ENCODE measurements around the gene RC3H2. TPM values are rescaled to one million over a fixed set of nuclear protein-coding genes. Genes with fewer than 3 reads are reported as not detected.

Gene RC3H2
- 41.6 and 62.5 TPM in 2 replicates for total RNA-seq

GRCh38 chr9:122904823-122905710 lies at the start of gene RC3H2:
TSS of gene RC3H2 (minus strand) at chr9:122905359. CDS start at chr9:122897509, 7,850 bp downstream.

DNA sequence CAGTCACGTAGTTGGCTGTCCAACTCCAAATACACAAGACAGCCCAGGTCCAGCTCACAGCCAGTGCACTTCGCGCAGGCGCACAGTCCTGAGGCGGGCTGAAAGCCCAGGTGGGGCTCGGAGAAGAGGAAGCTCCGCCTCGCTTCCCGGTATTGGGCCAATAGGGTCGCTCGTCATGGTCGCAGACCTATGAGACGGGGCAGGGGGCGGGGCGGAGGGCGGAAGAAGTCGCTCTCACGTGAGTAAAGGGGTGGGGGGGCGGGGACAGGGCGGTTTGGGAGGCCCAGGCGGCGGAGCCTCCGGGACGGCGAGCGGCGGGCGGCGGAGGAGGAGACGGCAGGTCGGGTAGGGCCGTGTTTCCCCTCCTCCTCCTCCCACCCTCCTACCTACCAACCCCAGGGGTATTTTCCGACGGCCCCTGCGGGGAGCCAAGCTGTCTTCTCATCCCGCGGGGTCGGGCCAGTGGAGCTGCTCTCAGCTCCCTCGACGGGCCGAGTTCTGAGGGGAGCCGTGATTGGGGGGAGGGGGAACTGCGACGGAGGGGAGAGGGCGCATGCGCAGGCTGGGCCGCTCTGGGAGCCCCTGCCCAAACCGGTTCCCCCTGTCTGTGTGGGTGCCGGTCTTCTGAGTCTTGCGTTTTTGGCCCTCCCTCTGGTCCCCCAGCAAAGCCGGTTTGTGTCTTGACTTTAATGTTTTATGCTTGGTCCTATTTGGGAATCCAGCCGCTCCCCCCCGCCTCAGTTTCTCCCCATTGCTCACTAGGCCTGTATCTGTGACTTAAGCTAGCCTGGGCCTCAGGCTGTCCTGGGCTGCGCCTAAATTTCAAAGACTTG lies 35.8 kb upstream of the RC3H2 start, which contains the start of gene RABGAP1:
RABGAP1 (plus strand) TSS at position 272 of the 833 bp plus-strand sequence. CDS start 16,040 bp downstream, outside the sequence.

GRCh38 chr9:122931226-122932121 lies 26.3 kb upstream of the RC3H2 start, which contains the start of gene ZBTB26:
TSS of gene ZBTB26 (minus strand) at chr9:122931512. CDS start at chr9:122919934, 11,578 bp downstream.

GRCh38 chr9:122912964-122913673 lies 8.0 kb upstream of the RC3H2 start, which contains the start of gene ZBTB6:
TSS of gene ZBTB6 (minus strand) at chr9:122913323. CDS start at chr9:122912072, 1,251 bp downstream.

DNA sequence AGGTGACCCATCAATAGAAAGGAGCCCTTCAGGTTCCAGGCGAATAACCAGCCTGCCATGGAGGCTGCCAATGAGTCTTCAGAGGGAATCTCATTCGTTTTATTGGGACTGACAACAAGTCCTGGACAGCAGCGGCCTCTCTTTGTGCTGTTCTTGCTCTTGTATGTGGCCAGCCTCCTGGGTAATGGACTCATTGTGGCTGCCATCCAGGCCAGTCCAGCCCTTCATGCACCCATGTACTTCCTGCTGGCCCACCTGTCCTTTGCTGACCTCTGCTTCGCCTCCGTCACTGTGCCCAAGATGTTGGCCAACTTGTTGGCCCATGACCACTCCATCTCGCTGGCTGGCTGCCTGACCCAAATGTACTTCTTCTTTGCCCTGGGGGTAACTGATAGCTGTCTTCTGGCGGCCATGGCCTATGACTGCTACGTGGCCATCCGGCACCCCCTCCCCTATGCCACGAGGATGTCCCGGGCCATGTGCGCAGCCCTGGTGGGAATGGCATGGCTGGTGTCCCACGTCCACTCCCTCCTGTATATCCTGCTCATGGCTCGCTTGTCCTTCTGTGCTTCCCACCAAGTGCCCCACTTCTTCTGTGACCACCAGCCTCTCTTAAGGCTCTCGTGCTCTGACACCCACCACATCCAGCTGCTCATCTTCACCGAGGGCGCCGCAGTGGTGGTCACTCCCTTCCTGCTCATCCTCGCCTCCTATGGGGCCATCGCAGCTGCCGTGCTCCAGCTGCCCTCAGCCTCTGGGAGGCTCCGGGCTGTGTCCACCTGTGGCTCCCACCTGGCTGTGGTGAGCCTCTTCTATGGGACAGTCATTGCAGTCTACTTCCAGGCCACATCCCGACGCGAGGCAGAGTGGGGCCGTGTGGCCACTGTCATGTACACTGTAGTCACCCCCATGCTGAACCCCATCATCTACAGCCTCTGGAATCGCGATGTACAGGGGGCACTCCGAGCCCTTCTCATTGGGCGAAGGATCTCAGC lies 104.8 kb downstream of the RC3H2 start, which contains the start of gene OR1K1:
OR1K1 (plus strand) TSS at position 58 of the 995 bp plus-strand sequence; CDS start at position 58, 0 bp downstream.

Other genes starting within 250 kb of the RC3H2 start
- gene OR1B1, start 247.7 kb downstream of the RC3H2 start, total RNA-seq = not detected in 2 replicates
- not detected in 2 replicates for gene OR1L1, start 243.6 kb downstream of the RC3H2 start, total RNA-seq
- gene OR1L3, start 230.2 kb downstream of the RC3H2 start, total RNA-seq = not detected in 2 replicates
- gene OR1L4, start 181.4 kb downstream of the RC3H2 start, total RNA-seq = not detected in 2 replicates
- gene OR1L6, start 163.1 kb downstream of the RC3H2 start, total RNA-seq = not detected in 2 replicates
- gene OR5C1, start 116.4 kb downstream of the RC3H2 start, total RNA-seq = not detected in 2 replicates
- not detected in 2 replicates for gene OR1K1, start 105.2 kb downstream of the RC3H2 start, total RNA-seq
- gene PDCL, start 76.8 kb downstream of the RC3H2 start, total RNA-seq = 59.1 and 74.5 TPM in 2 replicates
- gene ZBTB6, start 8.0 kb upstream of the RC3H2 start, total RNA-seq = 14.0 and 16.0 TPM in 2 replicates
- 2.9 and 3.6 TPM in 2 replicates for gene ZBTB26, start 26.2 kb upstream of the RC3H2 start, total RNA-seq
- 27.0 and 41.8 TPM in 2 replicates for gene RABGAP1, start 35.7 kb upstream of the RC3H2 start, total RNA-seq
- gene GPR21, start 128.3 kb upstream of the RC3H2 start, total RNA-seq = 0.15 and 0.32 TPM in 2 replicates